ENCODE data around the gene GALNT18. TPM values are rescaled to one million over a fixed set of nuclear protein-coding genes. Genes with fewer than 3 reads are reported as not detected.

GALNT18 gene
- total RNA-seq, 1 donor from 2014 or later: 38.4 TPM

- Mint-ChIP-seq H3K36me3 (ENCODE audit: low read depth) (no peaks in the 10 kb centered on the region), H3K27ac (ENCODE audit: unreplicated experiment) (no peak overlapping the region), H3K4me1 (ENCODE audit: low read depth) (peaks cover 4% of the 10 kb centered on the region), H3K9me3 (ENCODE audit: low read depth) (no peaks in the 10 kb centered on the region), H3K27me3 (ENCODE audit: low read depth) (peaks cover 37% of the 10 kb centered on the region), H3K4me3 (ENCODE audit: unreplicated experiment) (no peak overlapping the region)
- DNase-seq (ENCODE audit: low spot score): no peak
- TF ChIP-seq CTCF (IDR thresholded peaks at IDR 0.05): no peak
Measured at GRCh38 chr11:11661326-11662040, 39.7 kb upstream of the GALNT18 start.

GRCh38 chr11:11660363-11660740, 38.5 kb upstream of the GALNT18 start:
- Mint-ChIP-seq H3K4me1 (ENCODE audit: low read depth) (peaks cover under 1% of the 10 kb centered on the region), H3K36me3 (ENCODE audit: low read depth) (no peaks in the 10 kb centered on the region), H3K9me3 (ENCODE audit: low read depth) (no peaks in the 10 kb centered on the region), H3K27me3 (ENCODE audit: low read depth) (peaks cover 46% of the 10 kb centered on the region), H3K27ac (ENCODE audit: unreplicated experiment) (no peak overlapping the region), H3K4me3 (ENCODE audit: unreplicated experiment) (no peak overlapping the region)
- TF ChIP-seq CTCF (IDR thresholded peaks at IDR 0.05): no peak
- no peak for DNase-seq (ENCODE audit: low spot score)

- no peak for DNase-seq (ENCODE audit: low spot score)
- H3K4me3 Mint-ChIP-seq (ENCODE audit: unreplicated experiment): no peak overlapping the region
- peaks cover 49% of the 10 kb centered on the region for H3K27me3 Mint-ChIP-seq (ENCODE audit: low read depth)
- no peak overlapping the region for H3K27ac Mint-ChIP-seq (ENCODE audit: unreplicated experiment)
- H3K36me3 Mint-ChIP-seq (ENCODE audit: low read depth): no peaks in the 10 kb centered on the region
- H3K9me3 Mint-ChIP-seq (ENCODE audit: low read depth): no peaks in the 10 kb centered on the region
- peak; percentile 46 for TF ChIP-seq CTCF (IDR thresholded peaks at IDR 0.05)
- H3K4me1 Mint-ChIP-seq (ENCODE audit: low read depth): no peaks in the 10 kb centered on the region
Measured at GRCh38 chr11:11659567-11660362, 38.0 kb upstream of the GALNT18 start.

- no peak overlapping the region for H3K27ac Mint-ChIP-seq (ENCODE audit: unreplicated experiment)
- H3K4me3 Mint-ChIP-seq (ENCODE audit: unreplicated experiment): no peak overlapping the region
- no peak for TF ChIP-seq CTCF (IDR thresholded peaks at IDR 0.05)
- H3K36me3 Mint-ChIP-seq (ENCODE audit: low read depth): no peaks in the 10 kb centered on the region
- no peaks in the 10 kb centered on the region for H3K4me1 Mint-ChIP-seq (ENCODE audit: low read depth)
- no peak for DNase-seq (ENCODE audit: low spot score)
- H3K9me3 Mint-ChIP-seq (ENCODE audit: low read depth): no peaks in the 10 kb centered on the region
- H3K27me3 Mint-ChIP-seq (ENCODE audit: low read depth): peaks cover 40% of the 10 kb centered on the region
Measured at GRCh38 chr11:11657218-11657955, 35.6 kb upstream of the GALNT18 start.

GRCh38 chr11:11641581-11641980, 19.8 kb upstream of the GALNT18 start:
- no peak for DNase-seq (ENCODE audit: low spot score)
- Mint-ChIP-seq H3K27ac (ENCODE audit: unreplicated experiment) (no peak overlapping the region), H3K36me3 (ENCODE audit: low read depth) (peaks cover 5% of the 10 kb centered on the region), H3K9me3 (ENCODE audit: low read depth) (peaks cover 9% of the 10 kb centered on the region), H3K4me1 (ENCODE audit: low read depth) (peaks cover 5% of the 10 kb centered on the region), H3K4me3 (ENCODE audit: unreplicated experiment) (no peak overlapping the region), H3K27me3 (ENCODE audit: low read depth) (peaks cover 12% of the 10 kb centered on the region)
- no peak for TF ChIP-seq CTCF (IDR thresholded peaks at IDR 0.05)
